Smooth muscle cell (in vitro differentiated cells): Measurements from ENCODE around the gene SCARB1. TPM values are rescaled to one million over a fixed set of nuclear protein-coding genes. Genes with fewer than 3 reads are reported as not detected.

ENCODE experiments used
- DNase-seq: peaks from one replicate; lab custom pipeline; 2025; ENCODE audit not compliant: unreplicated experiment; lab: John Stamatoyannopoulos, UW
- H2AFZ ChIP-seq: fragments of 200-600 bp; sonication (generic); 2 replicates; pipeline ENCODE4 v1.6.0; 2016; ENCODE audit warnings: antibody characterized with exemption, low read depth, mild to moderate bottlenecking
- H3F3A ChIP-seq: fragments of 200-600 bp; sonication (generic); 2 replicates; pipeline ENCODE4 v1.6.0; 2017; ENCODE audit warnings: antibody characterized with exemption, low read depth
- H3K27ac ChIP-seq: fragments of 200-600 bp; sonication (generic); 2 replicates; pipeline ENCODE4 v1.5.1; 2016; ENCODE audit warnings: low read depth, mild to moderate bottlenecking
- H3K27me3 ChIP-seq: fragments of 200-600 bp; sonication (generic); 2 replicates; pipeline ENCODE4 v1.6.1; 2016; ENCODE audit warnings: low read depth, mild to moderate bottlenecking
- H3K36me3 ChIP-seq: fragments of 200-600 bp; sonication (generic); 2 replicates; pipeline ENCODE4 v1.5.1; 2016; ENCODE audit warnings: low read depth
- H3K4me1 ChIP-seq: fragments of 200-600 bp; sonication (generic); 2 replicates; pipeline ENCODE4 v1.5.1; 2016; ENCODE audit warnings: low read depth
- H3K4me2 ChIP-seq: fragments of 200-600 bp; sonication (generic); 2 replicates; pipeline ENCODE4 v1.6.0; 2016; ENCODE audit warnings: mild to moderate bottlenecking
- H3K4me3 ChIP-seq: fragments of 200-600 bp; sonication (generic); 2 replicates; pipeline ENCODE4 v1.5.1; 2016; ENCODE audit warnings: mild to moderate bottlenecking
- H3K79me2 ChIP-seq: fragments of 200-600 bp; sonication (generic); 2 replicates; pipeline ENCODE4 v1.6.0; 2016; ENCODE audit warnings: low read depth, mild to moderate bottlenecking
- H3K9ac ChIP-seq: fragments of 200-600 bp; sonication (generic); 2 replicates; pipeline ENCODE4 v1.6.0; 2016; ENCODE audit warnings: low read depth
- H3K9me3 ChIP-seq: fragments of 200-600 bp; sonication (generic); replicated peaks from 2 replicates; pipeline ENCODE4 v1.5.1; 2016; ENCODE audit warnings: low read depth
- H4K20me1 ChIP-seq: fragments of 200-600 bp; sonication (generic); 2 replicates; pipeline ENCODE4 v1.6.0; 2016; ENCODE audit warnings: low read depth
- WGBS: methylation state at CpG from one replicate; pipeline ENCODE4 v1.1.7; 2016; ENCODE audit warnings: low lambda C conversion rate; 5-methylcytosine and 5-hydroxymethylcytosine counted together
- polyA plus RNA-seq: library from polyadenylated mRNA; unstranded; fragments of >200 nt; fragmentation: Nextera tagmentation; extraction: Ambion mirVana; gene quantifications from 2 replicates; pipeline ENCODE4 v1.2.1, GENCODE V29; 2016
- total RNA-seq: library from RNA; depleted of rRNA; stranded (reverse); fragments of >200 nt; gene quantifications from 2 replicates; pipeline ENCODE4 v1.2.3, GENCODE V29; 2014
- TF ChIP-seq, protein P1 (sequence below): fragments of 200-600 bp; sonication (generic); IDR thresholded peaks from 2 replicates; pipeline ENCODE4 v1.5.1; 2017; ENCODE audit warnings: borderline replicate concordance, mild to moderate bottlenecking, antibody characterized with exemption; ENCODE audit not compliant: insufficient read depth, poor library complexity, severe bottlenecking

Gene SCARB1
- total and polyA plus RNA-seq, 2 experiments from 2014 or later: 6.8 to 10.1 TPM

DNA sequence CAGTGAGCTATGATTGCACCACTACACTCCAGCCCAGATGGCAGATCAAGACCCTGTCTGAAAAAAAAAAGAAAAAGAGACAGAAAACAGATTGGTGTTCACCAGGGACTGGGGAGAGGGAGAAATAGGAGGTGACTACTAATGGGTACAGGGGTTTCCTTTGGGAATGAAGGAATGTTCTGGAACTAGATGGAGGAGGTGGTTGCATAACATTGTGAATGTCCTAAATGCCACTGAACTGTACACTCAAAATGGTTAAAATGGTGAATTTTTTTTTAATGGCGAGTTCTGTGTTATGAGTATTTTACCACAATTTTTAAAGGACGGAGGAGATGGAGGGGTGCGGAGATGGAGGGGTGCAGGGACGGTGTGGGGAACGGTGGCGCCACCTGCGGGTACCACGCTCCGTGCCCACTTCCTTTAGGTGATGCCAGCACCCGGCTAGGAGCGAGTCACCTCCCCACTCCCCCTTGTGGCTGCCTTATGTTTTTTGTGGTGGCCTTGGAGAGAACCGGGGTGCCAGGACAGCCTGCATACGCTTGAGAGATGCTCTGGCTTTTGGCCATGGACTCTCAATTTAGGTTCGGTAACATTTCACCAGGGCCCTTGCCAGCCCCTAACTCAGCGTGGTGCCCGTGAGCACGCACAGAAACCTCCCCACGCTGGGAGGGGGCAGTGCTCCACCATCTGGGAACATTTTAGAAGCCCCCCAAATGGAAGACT lies 34.7 kb upstream of the SCARB1 start:
- Histone ChIP-seq H3K4me1 (no peaks in the 10 kb centered on the region), H3K4me2 (no peak overlapping the region), H3K9me3 (no peaks in the 10 kb centered on the region), H3K27me3 (no peaks in the 10 kb centered on the region), H3K4me3 (no peak overlapping the region), H2AFZ (no peak overlapping the region), H3F3A (no peaks in the 10 kb centered on the region), H3K36me3 (no peaks in the 10 kb centered on the region), H4K20me1 (no peaks in the 10 kb centered on the region), H3K27ac (no peak overlapping the region), H3K79me2 (no peaks in the 10 kb centered on the region), H3K9ac (no peak overlapping the region)
- no peak for DNase-seq
- 67% methylated on average over 18 of the region's 18 CpGs for WGBS
- TF ChIP-seq, protein P1, sequence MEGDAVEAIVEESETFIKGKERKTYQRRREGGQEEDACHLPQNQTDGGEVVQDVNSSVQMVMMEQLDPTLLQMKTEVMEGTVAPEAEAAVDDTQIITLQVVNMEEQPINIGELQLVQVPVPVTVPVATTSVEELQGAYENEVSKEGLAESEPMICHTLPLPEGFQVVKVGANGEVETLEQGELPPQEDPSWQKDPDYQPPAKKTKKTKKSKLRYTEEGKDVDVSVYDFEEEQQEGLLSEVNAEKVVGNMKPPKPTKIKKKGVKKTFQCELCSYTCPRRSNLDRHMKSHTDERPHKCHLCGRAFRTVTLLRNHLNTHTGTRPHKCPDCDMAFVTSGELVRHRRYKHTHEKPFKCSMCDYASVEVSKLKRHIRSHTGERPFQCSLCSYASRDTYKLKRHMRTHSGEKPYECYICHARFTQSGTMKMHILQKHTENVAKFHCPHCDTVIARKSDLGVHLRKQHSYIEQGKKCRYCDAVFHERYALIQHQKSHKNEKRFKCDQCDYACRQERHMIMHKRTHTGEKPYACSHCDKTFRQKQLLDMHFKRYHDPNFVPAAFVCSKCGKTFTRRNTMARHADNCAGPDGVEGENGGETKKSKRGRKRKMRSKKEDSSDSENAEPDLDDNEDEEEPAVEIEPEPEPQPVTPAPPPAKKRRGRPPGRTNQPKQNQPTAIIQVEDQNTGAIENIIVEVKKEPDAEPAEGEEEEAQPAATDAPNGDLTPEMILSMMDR: peak; percentile 28

DNA sequence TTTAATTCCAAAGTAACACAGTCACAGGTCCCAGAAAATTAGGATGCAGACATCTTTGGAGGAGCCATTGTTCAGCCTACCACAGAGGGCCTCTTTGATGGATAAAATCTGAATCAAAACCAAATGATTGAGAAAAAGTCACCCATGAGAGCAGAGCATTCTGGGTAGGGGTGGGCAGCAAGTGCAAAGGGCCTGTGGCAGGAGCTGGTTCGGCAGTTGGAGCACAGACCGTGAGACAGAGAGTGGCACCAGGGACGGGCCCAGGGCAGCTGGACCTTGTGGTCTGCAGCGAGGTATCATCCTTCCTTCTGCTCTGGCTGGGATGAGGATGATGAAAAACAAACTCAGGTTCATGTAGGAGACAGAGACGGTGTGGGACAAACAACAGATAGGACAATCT lies 32.8 kb upstream of the SCARB1 start:
- no peak overlapping the region for H3K27ac ChIP-seq
- WGBS: 92% methylated on average over 5 of the region's 5 CpGs
- H3K9me3 ChIP-seq: no peaks in the 10 kb centered on the region
- H3K9ac ChIP-seq: no peak overlapping the region
- H3K4me1 ChIP-seq: no peaks in the 10 kb centered on the region
- H3K4me2 ChIP-seq: no peak overlapping the region
- H3F3A ChIP-seq: no peaks in the 10 kb centered on the region
- no peak overlapping the region for H3K4me3 ChIP-seq
- no peaks in the 10 kb centered on the region for H3K27me3 ChIP-seq
- H4K20me1 ChIP-seq: no peaks in the 10 kb centered on the region
- no peaks in the 10 kb centered on the region for H3K36me3 ChIP-seq
- H3K79me2 ChIP-seq: no peaks in the 10 kb centered on the region
- no peak for DNase-seq
- TF ChIP-seq, protein P1: no peak
- H2AFZ ChIP-seq: no peak overlapping the region

DNA sequence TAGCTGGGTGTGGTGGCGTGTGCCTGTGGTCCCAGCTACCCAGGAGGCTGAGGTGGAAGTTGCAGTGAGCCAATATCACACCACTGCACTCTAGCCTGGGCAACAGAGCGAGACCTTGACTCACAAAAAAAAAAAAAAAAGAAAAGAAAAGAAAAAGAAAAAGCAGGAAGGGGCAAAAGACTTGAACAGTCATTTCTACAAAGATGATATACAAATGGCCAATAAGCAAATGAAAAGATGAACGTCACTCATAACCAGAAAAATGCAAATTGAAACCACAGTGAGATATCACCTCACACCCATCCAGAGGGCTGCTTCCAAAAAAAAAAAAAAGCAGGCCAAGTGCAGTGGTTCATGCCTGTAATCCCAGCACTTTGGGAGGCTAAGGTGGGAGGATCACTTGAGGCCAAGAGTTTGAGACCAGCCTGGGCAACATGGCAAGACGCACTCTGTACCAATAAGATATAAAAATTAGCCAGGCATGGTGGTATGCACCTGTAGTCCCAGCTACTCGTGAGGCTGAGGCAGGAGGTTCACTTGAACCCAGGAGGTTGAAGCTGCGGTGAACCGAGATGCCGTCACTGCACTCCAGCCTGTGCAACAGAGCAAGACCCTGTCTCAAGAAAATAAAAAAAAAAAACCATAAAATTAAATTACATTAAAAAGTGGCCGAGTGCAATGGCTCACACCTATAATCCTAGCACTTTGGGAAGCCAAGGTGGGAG lies 30.3 kb upstream of the SCARB1 start:
- Histone ChIP-seq H3K9me3 (no peaks in the 10 kb centered on the region), H3K79me2 (no peaks in the 10 kb centered on the region), H3K27me3 (no peaks in the 10 kb centered on the region), H3K4me1 (no peaks in the 10 kb centered on the region), H3K36me3 (no peaks in the 10 kb centered on the region), H2AFZ (no peak overlapping the region), H4K20me1 (no peaks in the 10 kb centered on the region), H3K4me3 (no peak overlapping the region), H3F3A (no peaks in the 10 kb centered on the region), H3K9ac (no peak overlapping the region), H3K27ac (no peak overlapping the region), H3K4me2 (no peak overlapping the region)
- WGBS: 95% methylated on average over 9 of the region's 9 CpGs
- TF ChIP-seq, protein P1: no peak
- no peak for DNase-seq
